ENCODE results near the gene WDR72. TPM values are rescaled to one million over a fixed set of nuclear protein-coding genes. Genes with fewer than 3 reads are reported as not detected.

Gene WDR72
- total RNA-seq = 1 to 10 TPM in 1 of 3 donors, not detected in 2; 1.6 TPM
- 0.20 TPM for total RNA-seq (2013)

DNA sequence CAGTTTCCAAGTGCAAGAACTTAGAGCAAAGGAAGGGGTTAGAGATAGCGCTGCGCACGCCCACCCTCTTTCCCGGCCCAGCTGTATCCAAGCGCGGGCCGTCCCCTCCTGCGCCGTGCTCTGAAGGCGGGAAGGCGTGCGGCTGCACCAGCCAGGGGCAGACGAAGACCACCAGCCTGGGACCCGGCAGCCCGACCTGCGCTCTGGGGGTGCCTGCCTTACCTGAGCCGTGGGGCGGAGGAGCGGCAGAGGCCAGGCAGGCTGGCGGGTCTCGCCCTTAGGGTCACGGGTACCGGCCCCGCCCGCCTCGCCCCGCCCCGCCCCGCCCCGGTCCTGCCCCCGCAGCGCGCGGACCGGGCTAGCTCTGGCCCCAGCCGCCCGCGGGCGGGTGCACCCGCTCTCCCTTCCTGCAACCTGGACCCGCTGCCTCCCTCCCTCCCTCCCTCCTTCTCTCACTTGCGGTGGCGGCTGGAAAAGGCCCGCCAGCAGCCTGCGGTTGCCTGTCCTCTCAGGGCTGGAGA is at the start of gene WDR72:
Gene WDR72, minus strand, starts transcription at position 253 of the 521 bp plus-strand sequence. CDS start 26,514 bp downstream, outside the sequence.
- ATAC-seq (peak in 1 of 3 donors; percentile 35), DNase-seq (no peak)
- TF ChIP-seq, protein P1, sequence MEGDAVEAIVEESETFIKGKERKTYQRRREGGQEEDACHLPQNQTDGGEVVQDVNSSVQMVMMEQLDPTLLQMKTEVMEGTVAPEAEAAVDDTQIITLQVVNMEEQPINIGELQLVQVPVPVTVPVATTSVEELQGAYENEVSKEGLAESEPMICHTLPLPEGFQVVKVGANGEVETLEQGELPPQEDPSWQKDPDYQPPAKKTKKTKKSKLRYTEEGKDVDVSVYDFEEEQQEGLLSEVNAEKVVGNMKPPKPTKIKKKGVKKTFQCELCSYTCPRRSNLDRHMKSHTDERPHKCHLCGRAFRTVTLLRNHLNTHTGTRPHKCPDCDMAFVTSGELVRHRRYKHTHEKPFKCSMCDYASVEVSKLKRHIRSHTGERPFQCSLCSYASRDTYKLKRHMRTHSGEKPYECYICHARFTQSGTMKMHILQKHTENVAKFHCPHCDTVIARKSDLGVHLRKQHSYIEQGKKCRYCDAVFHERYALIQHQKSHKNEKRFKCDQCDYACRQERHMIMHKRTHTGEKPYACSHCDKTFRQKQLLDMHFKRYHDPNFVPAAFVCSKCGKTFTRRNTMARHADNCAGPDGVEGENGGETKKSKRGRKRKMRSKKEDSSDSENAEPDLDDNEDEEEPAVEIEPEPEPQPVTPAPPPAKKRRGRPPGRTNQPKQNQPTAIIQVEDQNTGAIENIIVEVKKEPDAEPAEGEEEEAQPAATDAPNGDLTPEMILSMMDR (IDR thresholded peaks at IDR 0.05) = no peak
- Histone ChIP-seq H3K27me3 (ENCODE audit: control insufficient read depth, insufficient read depth, low read length) (peaks cover 6% of the 10 kb centered on the region), H3K4me1 (ENCODE audit: control insufficient read depth, insufficient read depth, low read length) (peaks cover 8% of the 10 kb centered on the region), H3K27ac (ENCODE audit: low read length) (no peak within 1 kb of the TSS), H3K36me3 (ENCODE audit: control insufficient read depth, insufficient read depth, low read length) (no peaks in the 10 kb centered on the region), H3K4me3 (ENCODE audit: low read length) (no peak within 1 kb of the TSS), H3K9me3 (ENCODE audit: control insufficient read depth, insufficient read depth, low read length) (no peaks in the 10 kb centered on the region)
- Mint-ChIP-seq H3K4me3 (no peak within 1 kb of the TSS), H3K9me3 (peaks cover 0 to 7% of the 10 kb centered on the region in 2 donors), H3K4me1 (no peaks in the 10 kb centered on the region), H3K36me3 (peaks cover 13% of the 10 kb centered on the region), H3K27me3 (ENCODE audit: low read depth in 2 of 2) (peaks cover 17% of the 10 kb centered on the region in 2 donors), H3K27ac (no peak within 1 kb of the TSS)
- 2% methylated on average over 41 of the region's 45 CpGs for WGBS (ENCODE audit: insufficient coverage)
- intact Hi-C loops (cut with micrococcal nuclease) = no loop called here

DNA sequence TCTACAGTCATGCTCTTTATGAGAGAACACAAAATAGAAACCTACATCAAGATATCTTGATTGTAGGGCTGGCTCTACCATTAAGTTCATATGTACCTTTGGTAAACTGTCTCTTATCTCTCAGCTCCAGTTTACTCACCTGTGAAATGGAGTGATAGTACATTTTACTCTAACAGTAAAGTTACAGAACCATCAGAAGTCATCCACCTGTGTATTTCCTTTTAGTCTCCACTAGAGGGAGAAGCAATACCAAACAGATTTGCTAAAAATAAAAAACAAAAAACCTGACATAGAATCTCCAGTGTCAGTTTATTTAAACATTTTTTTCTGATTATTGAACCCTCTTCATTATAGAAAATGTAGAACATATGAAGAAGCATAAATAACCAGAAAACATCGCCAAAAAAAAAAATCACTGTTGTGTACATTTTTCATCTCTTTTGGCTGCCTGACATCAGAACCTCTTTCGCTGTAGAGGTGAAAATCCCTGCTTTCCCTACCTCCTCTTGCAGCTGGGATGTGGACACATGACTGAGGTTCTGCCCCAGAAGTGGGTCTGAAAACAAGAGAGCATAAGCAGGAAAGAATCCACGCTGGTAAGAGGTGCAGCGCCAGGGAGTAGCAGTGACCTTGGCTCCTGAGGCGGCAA is 48.7 kb upstream of the WDR72 start:
- Histone ChIP-seq H3K4me1 (ENCODE audit: control insufficient read depth, insufficient read depth, low read length) (no peaks in the 10 kb centered on the region), H3K4me3 (ENCODE audit: low read length) (no peak overlapping the region), H3K27me3 (ENCODE audit: control insufficient read depth, insufficient read depth, low read length) (no peaks in the 10 kb centered on the region), H3K27ac (ENCODE audit: low read length) (no peak overlapping the region), H3K36me3 (ENCODE audit: control insufficient read depth, insufficient read depth, low read length) (no peaks in the 10 kb centered on the region), H3K9me3 (ENCODE audit: control insufficient read depth, insufficient read depth, low read length) (no peaks in the 10 kb centered on the region)
- Mint-ChIP-seq H3K9me3 (peaks cover 0 to 7% of the 10 kb centered on the region in 2 donors), H3K36me3 (no peaks in the 10 kb centered on the region), H3K4me3 (no peak overlapping the region), H3K27me3 (ENCODE audit: low read depth in 2 of 2) (no peaks in the 10 kb centered on the region), H3K27ac (no peak overlapping the region), H3K4me1 (no peaks in the 10 kb centered on the region)
- TF ChIP-seq, protein P1 (IDR thresholded peaks at IDR 0.05) = no peak
- ATAC-seq = no peak
- WGBS (ENCODE audit: insufficient coverage) = 53% methylated on average over 5 of the region's 5 CpGs
- DNase-seq = no peak
- intact Hi-C loops (cut with micrococcal nuclease) = no loop called here

DNA sequence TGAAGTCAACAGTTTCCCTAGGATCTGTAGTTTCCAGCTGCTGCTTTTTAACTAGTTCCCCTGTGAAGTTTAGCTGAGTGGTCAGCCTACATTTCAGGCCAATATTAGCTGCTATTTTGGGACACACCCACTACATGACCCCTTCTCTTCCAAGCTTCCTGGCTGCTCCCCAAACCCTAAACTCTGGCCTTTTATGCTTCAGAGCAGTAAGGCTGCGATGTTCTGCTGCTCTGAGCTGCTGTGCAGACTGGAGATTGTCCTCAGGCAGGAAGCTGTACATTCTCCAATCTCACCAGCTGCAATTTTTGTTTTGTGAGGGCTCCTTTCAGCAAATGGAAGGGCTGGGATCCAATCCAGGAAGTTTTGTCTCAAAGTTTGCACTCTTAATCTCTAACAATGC is 48.0 kb upstream of the WDR72 start:
- Mint-ChIP-seq H3K36me3 (no peaks in the 10 kb centered on the region), H3K4me1 (no peaks in the 10 kb centered on the region), H3K9me3 (peaks cover 0 to 7% of the 10 kb centered on the region in 2 donors), H3K27ac (no peak overlapping the region), H3K27me3 (ENCODE audit: low read depth in 2 of 2) (no peaks in the 10 kb centered on the region), H3K4me3 (no peak overlapping the region)
- Histone ChIP-seq H3K27ac (ENCODE audit: low read length) (no peak overlapping the region), H3K27me3 (ENCODE audit: control insufficient read depth, insufficient read depth, low read length) (no peaks in the 10 kb centered on the region), H3K9me3 (ENCODE audit: control insufficient read depth, insufficient read depth, low read length) (no peaks in the 10 kb centered on the region), H3K4me3 (ENCODE audit: low read length) (no peak overlapping the region), H3K36me3 (ENCODE audit: control insufficient read depth, insufficient read depth, low read length) (no peaks in the 10 kb centered on the region), H3K4me1 (ENCODE audit: control insufficient read depth, insufficient read depth, low read length) (no peaks in the 10 kb centered on the region)
- no peak for ATAC-seq
- no peak for DNase-seq
- intact Hi-C loops (cut with micrococcal nuclease) = no loop called here
- 83% methylated on average over 1 of the region's 1 CpG for WGBS (ENCODE audit: insufficient coverage)
- TF ChIP-seq, protein P1 (IDR thresholded peaks at IDR 0.05) = no peak

Measured in natural killer cell (primary cell).